HG03025 (cell line): ENCODE measurements around the gene RPL37.
"Not testable (repeated sequence)": the region's sequence is repeated elsewhere in the genome, so short reads cannot be mapped to it uniquely, and the experiment has no call there.

Source experiments
- ATAC-seq: cut with Tn5 transposase; IDR thresholded peaks from one replicate; pipeline ENCODE4 v1.9.1; 2021; ENCODE audit warnings: mild to moderate bottlenecking, moderate library complexity; ENCODE audit not compliant: unreplicated experiment, low FRiP score

RPL37 gene

GRCh38 chr5:40834391-40834848, 602 bp downstream of the RPL37 start:
- ATAC-seq, result no peak

GRCh38 chr5:40833712-40834229, 1.3 kb downstream of the RPL37 start:
- no peak for ATAC-seq

GRCh38 chr5:40832345-40832744, 2.7 kb downstream of the RPL37 start:
- no peak for ATAC-seq

- ATAC-seq, result peak; percentile 29
These were observed 3.4 kb downstream of the RPL37 start for GRCh38 chr5:40831346-40832210.

- no peak for ATAC-seq
These were observed 5.1 kb downstream of the RPL37 start for GRCh38 chr5:40829748-40830533.

GRCh38 chr5:40828690-40829661, 6.0 kb downstream of the RPL37 start:
- no peak for ATAC-seq

GRCh38 chr5:40828021-40828631, 6.9 kb downstream of the RPL37 start:
- ATAC-seq, result no peak

GRCh38 chr5:40827188-40827977, 7.6 kb downstream of the RPL37 start:
- no peak for ATAC-seq

GRCh38 chr5:40826489-40827187, 8.4 kb downstream of the RPL37 start:
- no peak for ATAC-seq

GRCh38 chr5:40825461-40826043, 9.5 kb downstream of the RPL37 start:
- not testable (repeated sequence) for ATAC-seq

- no peak for ATAC-seq
These were observed 11.6 kb downstream of the RPL37 start for GRCh38 chr5:40823459-40823858.

- no peak for ATAC-seq
These were observed 21.2 kb downstream of the RPL37 start for GRCh38 chr5:40813698-40814281.

GRCh38 chr5:40812125-40812524, 22.9 kb downstream of the RPL37 start:
- ATAC-seq, result no peak

- no peak for ATAC-seq
These were observed 33.1 kb downstream of the RPL37 start for GRCh38 chr5:40801771-40802562.

GRCh38 chr5:40799258-40799657, 35.8 kb downstream of the RPL37 start:
- no peak for ATAC-seq

GRCh38 chr5:40798801-40799210, 36.2 kb downstream of the RPL37 start:
- no peak for ATAC-seq
